Liver (tissue), 3 donors: ENCODE measurements around the gene PRDM2.

ENCODE experiments used
- CTCF ChIP-seq: fragments of 150-350 bp; IDR thresholded peaks from 2 replicates; pipeline ENCODE4 v1.5.1; 2017; ENCODE audit warnings: improper control_type of control experiment, low read depth, low read length; ENCODE audit not compliant: missing input control
- FOXA1 ChIP-seq: IDR thresholded peaks from 2 replicates; pipeline ENCODE4 v1.6.1; 2016; ENCODE audit warnings: antibody characterized with exemption
- GABPA ChIP-seq, 2 donors: IDR thresholded peaks in 1 of 2; conservative IDR thresholded peaks in 1 of 2; 2 replicates each; pipeline ENCODE4 v1.6.1; 2016; ENCODE audit warnings: antibody characterized with exemption in 2 of 2, mild to moderate bottlenecking in 1 of 2, moderate library complexity in 1 of 2
- HNF4A ChIP-seq, 2 donors: conservative IDR thresholded peaks; 2 replicates each; pipeline ENCODE4 v1.6.1; 2016; ENCODE audit warnings: antibody characterized with exemption in 2 of 2, mild to moderate bottlenecking in 2 of 2
- HNF4G ChIP-seq: IDR thresholded peaks from 2 replicates; pipeline ENCODE4 v1.6.1; 2016; ENCODE audit warnings: antibody characterized with exemption
- JUND ChIP-seq, 2 donors: IDR thresholded peaks; 2 replicates each; pipeline ENCODE4 v1.6.1; 2016; ENCODE audit warnings: antibody characterized with exemption in 2 of 2
- NR2F2 ChIP-seq: IDR thresholded peaks from 2 replicates; pipeline ENCODE4 v1.6.1; 2016; ENCODE audit warnings: antibody characterized with exemption
- RAD21 ChIP-seq, 2 donors: IDR thresholded peaks; 2 replicates each; pipeline ENCODE4 v1.6.1; 2016; ENCODE audit warnings: antibody characterized with exemption in 2 of 2, mild to moderate bottlenecking in 2 of 2
- SP1 ChIP-seq: IDR thresholded peaks from 2 replicates; pipeline ENCODE4 v1.6.1; 2018; ENCODE audit warnings: antibody characterized with exemption, mild to moderate bottlenecking
- TAF1 ChIP-seq: conservative IDR thresholded peaks from 2 replicates; pipeline ENCODE4 v1.6.1; 2016; ENCODE audit warnings: antibody characterized with exemption, mild to moderate bottlenecking
- YY1 ChIP-seq: IDR thresholded peaks from 2 replicates; pipeline ENCODE4 v1.6.1; 2016; ENCODE audit warnings: antibody characterized with exemption, mild to moderate bottlenecking
- TF ChIP-seq, protein P1 (sequence below): IDR thresholded peaks from 2 replicates; pipeline ENCODE4 v1.6.1; 2016; ENCODE audit warnings: antibody characterized with exemption
- TF ChIP-seq, protein P2 (sequence below): IDR thresholded peaks from 2 replicates; pipeline ENCODE4 v1.6.1; 2016; ENCODE audit warnings: antibody characterized with exemption
- TF ChIP-seq, protein P3 (sequence below): IDR thresholded peaks from 2 replicates; pipeline ENCODE4 v1.6.1; 2016; ENCODE audit warnings: antibody characterized with exemption, mild to moderate bottlenecking
- donor health status: healthy.
- donor health status: healthy.

GRCh38 chr1:13813398-13814012 lies 113.5 kb downstream of the PRDM2 start:
- TF ChIP-seq RAD21 (IDR thresholded peaks at IDR 0.05) (peak in 1 of 2 donors; percentile 54), CTCF (peak; percentile 29), SP1 (no peak), HNF4G (no peak), NR2F2 (no peak), FOXA1 (no peak), JUND (IDR thresholded peaks at IDR 0.05) (no peak), GABPA (IDR thresholded peaks at IDR 0.05 in 1 of 2, conservative IDR thresholded peaks at IDR 0.05 in 1 of 2) (no peak), TAF1 (no peak), HNF4A (conservative IDR thresholded peaks at IDR 0.05) (no peak), YY1 (peak; percentile 31)
- TF ChIP-seq, protein P1, sequence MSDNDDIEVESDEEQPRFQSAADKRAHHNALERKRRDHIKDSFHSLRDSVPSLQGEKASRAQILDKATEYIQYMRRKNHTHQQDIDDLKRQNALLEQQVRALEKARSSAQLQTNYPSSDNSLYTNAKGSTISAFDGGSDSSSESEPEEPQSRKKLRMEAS: no peak
- TF ChIP-seq, protein P2, sequence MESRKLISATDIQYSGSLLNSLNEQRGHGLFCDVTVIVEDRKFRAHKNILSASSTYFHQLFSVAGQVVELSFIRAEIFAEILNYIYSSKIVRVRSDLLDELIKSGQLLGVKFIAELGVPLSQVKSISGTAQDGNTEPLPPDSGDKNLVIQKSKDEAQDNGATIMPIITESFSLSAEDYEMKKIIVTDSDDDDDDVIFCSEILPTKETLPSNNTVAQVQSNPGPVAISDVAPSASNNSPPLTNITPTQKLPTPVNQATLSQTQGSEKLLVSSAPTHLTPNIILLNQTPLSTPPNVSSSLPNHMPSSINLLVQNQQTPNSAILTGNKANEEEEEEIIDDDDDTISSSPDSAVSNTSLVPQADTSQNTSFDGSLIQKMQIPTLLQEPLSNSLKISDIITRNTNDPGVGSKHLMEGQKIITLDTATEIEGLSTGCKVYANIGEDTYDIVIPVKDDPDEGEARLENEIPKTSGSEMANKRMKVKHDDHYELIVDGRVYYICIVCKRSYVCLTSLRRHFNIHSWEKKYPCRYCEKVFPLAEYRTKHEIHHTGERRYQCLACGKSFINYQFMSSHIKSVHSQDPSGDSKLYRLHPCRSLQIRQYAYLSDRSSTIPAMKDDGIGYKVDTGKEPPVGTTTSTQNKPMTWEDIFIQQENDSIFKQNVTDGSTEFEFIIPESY: no peak
- TF ChIP-seq, protein P3, sequence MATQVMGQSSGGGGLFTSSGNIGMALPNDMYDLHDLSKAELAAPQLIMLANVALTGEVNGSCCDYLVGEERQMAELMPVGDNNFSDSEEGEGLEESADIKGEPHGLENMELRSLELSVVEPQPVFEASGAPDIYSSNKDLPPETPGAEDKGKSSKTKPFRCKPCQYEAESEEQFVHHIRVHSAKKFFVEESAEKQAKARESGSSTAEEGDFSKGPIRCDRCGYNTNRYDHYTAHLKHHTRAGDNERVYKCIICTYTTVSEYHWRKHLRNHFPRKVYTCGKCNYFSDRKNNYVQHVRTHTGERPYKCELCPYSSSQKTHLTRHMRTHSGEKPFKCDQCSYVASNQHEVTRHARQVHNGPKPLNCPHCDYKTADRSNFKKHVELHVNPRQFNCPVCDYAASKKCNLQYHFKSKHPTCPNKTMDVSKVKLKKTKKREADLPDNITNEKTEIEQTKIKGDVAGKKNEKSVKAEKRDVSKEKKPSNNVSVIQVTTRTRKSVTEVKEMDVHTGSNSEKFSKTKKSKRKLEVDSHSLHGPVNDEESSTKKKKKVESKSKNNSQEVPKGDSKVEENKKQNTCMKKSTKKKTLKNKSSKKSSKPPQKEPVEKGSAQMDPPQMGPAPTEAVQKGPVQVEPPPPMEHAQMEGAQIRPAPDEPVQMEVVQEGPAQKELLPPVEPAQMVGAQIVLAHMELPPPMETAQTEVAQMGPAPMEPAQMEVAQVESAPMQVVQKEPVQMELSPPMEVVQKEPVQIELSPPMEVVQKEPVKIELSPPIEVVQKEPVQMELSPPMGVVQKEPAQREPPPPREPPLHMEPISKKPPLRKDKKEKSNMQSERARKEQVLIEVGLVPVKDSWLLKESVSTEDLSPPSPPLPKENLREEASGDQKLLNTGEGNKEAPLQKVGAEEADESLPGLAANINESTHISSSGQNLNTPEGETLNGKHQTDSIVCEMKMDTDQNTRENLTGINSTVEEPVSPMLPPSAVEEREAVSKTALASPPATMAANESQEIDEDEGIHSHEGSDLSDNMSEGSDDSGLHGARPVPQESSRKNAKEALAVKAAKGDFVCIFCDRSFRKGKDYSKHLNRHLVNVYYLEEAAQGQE: no peak
